NCI-H510A (cell line): ENCODE measurements around the gene RUBCNL.

Experiments
- DNase-seq: peaks from one replicate; lab custom pipeline; 2025; lab: John Stamatoyannopoulos, UW

The RUBCNL gene

GRCh38 chr13:46340631-46341111, 46.4 kb downstream of the RUBCNL start:
- no peak for DNase-seq

- DNase-seq: no peak
Measured at GRCh38 chr13:46340011-46340410, 47.0 kb downstream of the RUBCNL start.

- DNase-seq: no peak
Measured at GRCh38 chr13:46339035-46339666, 47.9 kb downstream of the RUBCNL start.

GRCh38 chr13:46337700-46338099, 49.4 kb downstream of the RUBCNL start:
- no peak for DNase-seq

GRCh38 chr13:46334035-46334822, 52.8 kb downstream of the RUBCNL start:
- DNase-seq: no peak

GRCh38 chr13:46332772-46333171, 54.3 kb downstream of the RUBCNL start:
- no peak for DNase-seq

GRCh38 chr13:46329624-46330023, 57.4 kb downstream of the RUBCNL start:
- no peak for DNase-seq

- no peak for DNase-seq
Measured at GRCh38 chr13:46327246-46327645, 59.8 kb downstream of the RUBCNL start.

GRCh38 chr13:46324976-46325375, 62.1 kb downstream of the RUBCNL start:
- DNase-seq: no peak

GRCh38 chr13:46321494-46322225, 65.4 kb downstream of the RUBCNL start:
- DNase-seq: no peak

GRCh38 chr13:46320821-46321220, 66.2 kb downstream of the RUBCNL start:
- no peak for DNase-seq

- no peak for DNase-seq
Measured at GRCh38 chr13:46320406-46320805, 66.6 kb downstream of the RUBCNL start.

- no peak for DNase-seq
Measured at GRCh38 chr13:46318986-46319385, 68.1 kb downstream of the RUBCNL start.

- DNase-seq: no peak
Measured at GRCh38 chr13:46317120-46317519, 69.9 kb downstream of the RUBCNL start.

- DNase-seq: no peak
Measured at GRCh38 chr13:46315491-46316075, 71.5 kb downstream of the RUBCNL start.

- no peak for DNase-seq
Measured at GRCh38 chr13:46315036-46315435, 72.0 kb downstream of the RUBCNL start.

GRCh38 chr13:46314587-46314986, 72.5 kb downstream of the RUBCNL start:
- DNase-seq: no peak

- DNase-seq: no peak
Measured at GRCh38 chr13:46313432-46314257, 73.4 kb downstream of the RUBCNL start.

- DNase-seq: no peak
Measured at GRCh38 chr13:46313024-46313423, 74.0 kb downstream of the RUBCNL start.

GRCh38 chr13:46311217-46311616, 75.8 kb downstream of the RUBCNL start:
- no peak for DNase-seq

GRCh38 chr13:46310066-46310465, 77.0 kb downstream of the RUBCNL start:
- no peak for DNase-seq

GRCh38 chr13:46307554-46307953, 79.5 kb downstream of the RUBCNL start:
- no peak for DNase-seq
